Myocyte (in vitro differentiated cells): Measurements from ENCODE around the gene CD320. TPM values are rescaled to one million over a fixed set of nuclear protein-coding genes. Genes with fewer than 3 reads are reported as not detected.
A peak's percentile ranks its signal among the peaks of the same experiment; 100 is the strongest.
"Not testable (repeated sequence)": the region's sequence is repeated elsewhere in the genome, so short reads cannot be mapped to it uniquely, and the experiment has no call there.

ENCODE experiments used
- DNase-seq: peaks from one replicate; pipeline ENCODE4 v3.0.0-alpha.2; 2012; ENCODE audit warnings: low read depth
- total RNA-seq: library from RNA; depleted of rRNA; stranded (reverse); fragments of >200 nt; gene quantifications from 2 replicates; pipeline ENCODE4 v1.2.3, GENCODE V29; 2014

The CD320 gene
- total RNA-seq, 1 donor from 2014 or later, result 94.6 TPM

DNA sequence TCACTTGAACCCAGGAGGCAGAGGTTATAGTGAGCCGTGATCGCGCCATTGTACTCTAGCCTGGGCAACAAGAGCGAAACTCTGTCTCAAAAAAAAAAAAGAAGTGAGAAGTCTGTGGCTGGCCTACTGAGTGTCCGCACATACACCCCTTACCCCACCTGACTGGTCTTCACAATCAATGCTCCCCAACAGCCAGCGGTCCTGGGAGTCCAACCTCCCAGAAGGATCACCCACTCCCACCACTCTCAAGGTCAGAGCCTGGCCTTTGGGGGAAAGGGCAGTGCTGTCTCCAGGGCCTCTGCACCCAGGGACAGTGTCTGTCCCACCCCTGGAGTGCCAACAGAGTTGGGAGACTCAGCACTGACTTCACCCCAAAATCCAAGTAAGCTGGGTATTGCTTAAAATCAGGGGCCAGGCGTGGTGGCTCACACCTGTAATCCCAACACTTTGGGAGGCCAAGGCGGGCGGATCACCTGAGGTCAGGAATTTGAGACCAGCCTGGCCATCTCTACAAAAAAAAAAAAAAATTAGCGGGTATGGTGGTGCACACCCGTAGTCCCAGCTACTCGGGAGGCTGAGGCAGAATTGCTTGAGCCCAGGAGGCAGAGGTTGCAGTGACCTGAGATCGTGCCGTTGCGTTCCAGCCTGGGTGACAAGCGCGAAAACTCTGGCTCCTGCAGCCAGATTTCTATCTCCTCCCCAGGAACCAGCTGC, 2.3 kb upstream of the CD320 start:
- no peak for DNase-seq

- no peak for DNase-seq
Observed at GRCh38 chr19:8308891-8309291, 733 bp upstream of the CD320 start.

- DNase-seq, result no peak
Observed at GRCh38 chr19:8307400-8307964, 676 bp downstream of the CD320 start.

DNA sequence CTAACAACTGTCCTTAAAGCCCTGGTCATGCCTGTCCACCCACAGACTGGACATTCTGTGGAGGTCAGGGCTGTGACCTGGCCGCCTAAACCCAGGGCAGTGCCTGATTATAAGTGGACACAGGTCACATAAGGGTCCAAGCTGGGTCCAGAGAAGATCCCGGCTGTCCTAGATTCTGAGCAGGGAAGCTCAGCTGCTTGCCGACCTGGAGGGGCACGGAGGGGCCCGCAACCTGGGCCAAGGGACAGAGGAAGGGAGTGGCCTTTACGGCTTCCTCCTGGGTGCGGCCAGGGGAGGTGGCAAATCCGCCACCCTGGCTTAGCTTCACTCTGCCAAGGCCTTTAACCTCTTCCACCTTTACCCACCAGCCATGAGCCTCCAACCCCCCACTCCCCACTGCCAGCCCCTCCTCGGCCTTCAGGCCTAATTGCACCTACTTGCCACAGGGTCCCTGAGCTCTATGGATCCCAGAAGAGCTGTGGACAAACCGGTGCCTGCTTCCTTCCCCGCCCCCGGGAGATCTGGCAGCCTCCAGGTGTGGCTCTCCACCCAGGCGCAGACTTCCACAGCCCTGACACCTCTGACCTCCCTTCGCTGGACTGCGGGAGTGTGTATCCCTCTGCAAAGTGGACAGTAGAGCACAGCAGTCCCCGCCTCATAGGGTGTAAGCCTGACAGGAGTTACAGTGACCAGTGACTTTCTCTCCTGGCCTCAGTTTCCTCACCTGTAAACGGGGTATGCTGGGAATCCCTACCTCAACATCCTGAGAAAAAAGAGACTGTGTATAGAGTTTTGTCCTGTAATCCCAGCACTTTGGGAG, 1.7 kb downstream of the CD320 start:
- DNase-seq, result no peak

GRCh38 chr19:8305798-8306197, 2.4 kb downstream of the CD320 start:
- no peak for DNase-seq

GRCh38 chr19:8304841-8305621, 3.1 kb downstream of the CD320 start:
- DNase-seq, result no peak

DNA sequence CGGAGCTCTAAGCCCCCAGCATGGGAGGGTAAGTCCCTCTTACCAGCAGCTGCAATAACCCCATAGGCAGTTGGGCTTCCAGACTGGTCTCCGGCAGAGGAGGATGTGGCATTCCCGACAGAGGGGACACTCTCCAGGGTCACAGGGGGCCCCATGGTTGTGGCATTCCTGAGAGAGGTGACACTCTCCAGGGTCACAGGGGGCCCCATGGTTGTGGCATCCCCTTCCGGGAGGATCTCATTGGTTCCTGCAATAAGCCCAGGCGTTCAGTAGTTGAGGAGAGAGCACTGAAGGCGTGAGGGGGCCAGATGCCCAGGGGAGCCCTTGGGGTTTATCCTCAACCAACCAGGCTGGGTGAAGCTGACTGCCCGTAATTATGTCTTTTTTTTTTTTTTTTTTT, 5.4 kb downstream of the CD320 start:
- DNase-seq, result no peak

GRCh38 chr19:8302357-8302691, 5.8 kb downstream of the CD320 start:
- peak; percentile 78 for DNase-seq

DNA sequence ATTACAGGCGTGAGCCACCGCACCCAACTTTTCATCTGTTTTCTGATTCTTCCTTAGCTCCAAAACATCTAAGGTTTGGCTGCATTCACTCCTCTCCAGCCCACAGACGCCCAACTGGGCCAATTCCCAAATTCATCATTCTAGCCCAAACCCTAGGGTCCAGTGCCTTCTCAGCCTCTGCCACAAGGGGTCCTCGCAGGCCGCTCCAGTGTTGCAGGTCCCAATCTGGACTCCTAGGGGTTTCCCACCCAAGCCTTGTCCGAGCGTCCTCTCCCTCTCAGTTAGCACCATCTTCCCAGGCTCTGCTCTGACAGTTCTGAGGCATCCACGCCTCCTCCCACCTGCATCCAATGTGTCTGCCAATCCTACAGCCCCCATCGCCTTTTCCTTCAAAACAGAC, 16.8 kb downstream of the CD320 start:
- DNase-seq, result not testable (repeated sequence)

DNA sequence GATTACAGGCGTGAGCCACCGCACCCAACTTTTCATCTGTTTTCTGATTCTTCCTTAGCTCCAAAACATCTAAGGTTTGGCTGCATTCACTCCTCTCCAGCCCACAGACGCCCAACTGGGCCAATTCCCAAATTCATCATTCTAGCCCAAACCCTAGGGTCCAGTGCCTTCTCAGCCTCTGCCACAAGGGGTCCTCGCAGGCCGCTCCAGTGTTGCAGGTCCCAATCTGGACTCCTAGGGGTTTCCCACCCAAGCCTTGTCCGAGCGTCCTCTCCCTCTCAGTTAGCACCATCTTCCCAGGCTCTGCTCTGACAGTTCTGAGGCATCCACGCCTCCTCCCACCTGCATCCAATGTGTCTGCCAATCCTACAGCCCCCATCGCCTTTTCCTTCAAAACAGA, 31.6 kb downstream of the CD320 start:
- DNase-seq, result not testable (repeated sequence)

DNA sequence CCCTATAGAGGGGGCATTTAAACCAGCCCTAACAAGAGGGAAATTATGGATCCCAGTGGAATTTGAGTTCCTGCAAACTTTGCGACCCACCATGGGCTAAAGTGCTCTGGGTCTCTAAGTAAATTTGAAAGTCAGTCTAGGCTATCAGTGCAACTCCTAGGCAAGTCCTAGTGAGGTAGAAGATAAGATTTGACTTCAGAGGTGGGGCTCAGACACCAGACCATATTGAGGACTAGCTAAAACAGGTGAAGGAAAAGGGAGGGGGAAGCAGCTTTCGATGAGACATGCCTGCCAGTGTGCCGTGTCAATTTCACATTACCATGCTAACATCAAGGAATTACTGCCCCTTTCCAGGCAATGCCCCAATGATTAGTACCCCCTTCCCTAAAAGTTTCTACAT, 38.4 kb downstream of the CD320 start:
- DNase-seq, result no peak

DNA sequence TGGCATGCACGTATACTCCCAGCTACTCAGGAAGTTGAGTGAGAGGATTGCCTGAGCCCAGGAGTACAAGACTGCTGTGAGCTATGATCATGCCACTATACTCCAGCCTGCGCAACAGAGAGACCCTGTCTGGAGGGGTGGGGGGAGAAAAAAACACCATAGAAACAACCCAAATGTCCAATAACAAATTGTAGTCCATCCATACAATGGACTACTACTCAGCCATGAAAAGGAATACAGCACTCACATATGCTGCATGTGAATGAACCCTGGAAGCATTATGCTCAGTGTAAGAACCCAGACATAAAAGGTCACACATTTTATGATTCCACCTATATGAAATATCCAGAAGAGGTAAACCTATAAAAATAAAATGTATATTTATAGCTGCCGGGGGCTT, 42.3 kb downstream of the CD320 start:
- no peak for DNase-seq

- not testable (repeated sequence) for DNase-seq
Observed at GRCh38 chr19:8264248-8264647, 43.9 kb downstream of the CD320 start.

- no peak for DNase-seq
Observed at GRCh38 chr19:8262431-8262830, 45.7 kb downstream of the CD320 start.

DNA sequence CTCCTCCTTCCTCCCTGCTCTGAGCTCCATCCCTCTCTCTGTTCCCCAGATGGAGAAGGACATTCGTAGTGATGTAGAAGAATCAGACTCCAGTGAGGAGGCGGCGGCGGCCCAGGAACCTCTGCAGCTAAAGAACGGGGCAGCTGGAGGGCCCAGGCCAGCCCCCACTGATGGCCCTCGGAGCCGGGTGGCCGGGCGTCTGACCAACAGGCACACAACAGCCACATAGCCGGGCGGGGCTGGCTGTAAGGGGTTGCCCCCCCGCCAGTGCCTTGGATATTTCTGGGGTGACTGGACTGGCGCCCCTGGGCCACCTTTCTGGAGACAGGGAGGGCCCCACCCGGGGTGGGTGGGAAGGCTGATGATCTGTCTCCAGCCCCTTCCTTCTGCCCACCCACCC, 46.3 kb downstream of the CD320 start:
- peak; percentile 15 for DNase-seq

DNA sequence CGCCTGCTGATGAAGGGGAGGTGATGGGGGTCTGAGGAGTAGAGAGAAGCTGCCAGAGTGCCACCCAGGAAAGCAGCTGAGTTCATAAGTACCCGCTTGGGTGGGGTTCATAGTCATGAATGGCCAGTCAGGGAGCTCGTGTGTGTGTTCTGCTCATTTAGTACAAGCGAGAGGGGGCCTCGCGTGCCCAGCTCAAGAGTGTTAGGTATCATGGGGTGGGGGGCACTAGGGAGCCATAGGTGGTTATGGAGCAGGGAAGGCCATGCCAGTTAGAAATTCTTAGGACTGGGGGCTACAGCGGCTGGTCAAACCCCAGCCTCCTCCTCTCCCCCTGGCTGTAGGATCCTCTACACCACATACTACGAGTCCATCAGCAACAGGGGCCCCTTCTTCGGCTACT, 46.8 kb downstream of the CD320 start:
- no peak for DNase-seq

GRCh38 chr19:8259922-8260247, 48.3 kb downstream of the CD320 start:
- no peak for DNase-seq

GRCh38 chr19:8259142-8259921, 48.8 kb downstream of the CD320 start:
- DNase-seq, result no peak

DNA sequence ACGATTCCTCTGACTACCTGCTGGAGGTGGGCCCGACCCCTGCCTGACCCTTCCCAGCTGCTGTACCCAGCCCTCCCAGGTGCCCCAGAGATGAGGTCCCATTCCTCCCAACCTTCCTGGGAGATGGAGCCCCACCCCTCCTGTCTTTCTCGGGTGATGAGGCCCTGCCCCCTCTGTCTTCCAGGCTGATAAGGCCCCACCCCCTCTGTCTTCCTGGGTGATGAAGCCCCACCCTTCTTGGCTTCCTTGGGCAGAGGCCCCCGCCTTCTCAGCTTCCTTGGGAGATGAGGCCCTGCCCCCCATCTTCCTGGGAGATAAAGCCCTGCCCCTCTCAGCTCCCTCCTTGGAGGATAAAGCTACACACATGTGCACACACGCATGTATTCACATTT, 51.1 kb downstream of the CD320 start:
- no peak for DNase-seq

DNA sequence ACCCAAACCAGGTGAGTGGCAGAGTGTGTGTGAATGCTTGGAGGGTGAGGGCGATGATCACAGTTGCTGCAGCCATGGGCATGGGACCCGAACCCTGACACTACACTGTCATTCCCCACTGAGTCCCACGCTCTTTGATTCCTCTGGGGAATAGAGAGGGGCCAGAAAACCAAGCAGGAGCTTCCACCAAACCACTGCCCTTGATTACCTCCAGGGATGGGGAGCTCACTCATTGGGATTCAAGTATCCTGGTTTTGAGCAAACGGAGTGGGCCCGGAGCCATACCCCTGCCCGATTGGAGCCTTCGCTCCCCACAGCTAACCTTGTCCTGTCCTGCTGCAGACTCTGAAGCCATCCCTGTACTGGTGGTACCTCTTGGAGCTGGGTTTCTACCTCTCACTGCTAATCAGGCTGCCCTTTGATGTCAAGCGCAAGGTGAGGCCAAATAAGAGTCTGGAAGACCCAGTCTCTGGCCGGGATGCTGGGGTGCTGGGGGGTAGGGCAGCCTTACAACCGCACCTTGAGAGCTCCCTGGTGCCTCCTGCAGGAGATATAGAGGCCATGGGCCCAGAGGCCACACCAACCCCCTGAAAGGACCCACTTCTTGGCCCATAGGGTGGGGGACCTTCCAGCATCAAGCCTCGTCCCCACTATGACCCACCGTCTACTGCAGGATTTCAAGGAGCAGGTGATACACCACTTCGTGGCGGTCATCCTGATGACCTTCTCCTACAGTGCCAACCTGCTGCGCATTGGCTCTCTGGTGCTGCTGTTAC, 51.7 kb downstream of the CD320 start:
- DNase-seq, result no peak
